H1 (cell line): ENCODE data around the gene HSPA12A. TPM values are rescaled to one million over a fixed set of nuclear protein-coding genes. Genes with fewer than 3 reads are reported as not detected.

ENCODE experiments used
- CTCF ChIA-PET: fragments of 300-600 bp; sonication (Branson Sonifier 250); formaldehyde crosslinking; loops from one replicate; lab custom pipeline; 2021; ENCODE audit not compliant: partially characterized antibody; lab: Charles Lee
- POLR2A ChIA-PET: fragments of 300-600 bp; sonication (Branson Sonifier 250); formaldehyde crosslinking; loops from one replicate; lab custom pipeline; 2021; ENCODE audit warnings: inconsistent platforms; ENCODE audit not compliant: partially characterized antibody; lab: Charles Lee
- DNase-seq, 2 experiments: peaks; one replicate each; pipeline versions ENCODE4 v3.0.0 to v3.0.0-alpha.2; 2010 to 2022; ENCODE audit warnings: low spot score in 2 of 2, low read depth in 1 of 2, mixed read lengths in 1 of 2
- FAIRE-seq: peaks from 2 replicates; lab custom pipeline; 2011; peaks lifted over from hg19 to GRCh38; lab: Jason Lieb, UNC
- H2AFZ ChIP-seq: 2 replicates; pipeline ENCODE4 v1.8.1; 2012; ENCODE audit warnings: low read length, inconsistent platforms
- H2AK5ac ChIP-seq: 2 replicates; pipeline ENCODE4 v1.6.1; 2013; ENCODE audit warnings: low read depth, low read length
- H2BK120ac ChIP-seq: replicated peaks from 2 replicates; pipeline ENCODE3; 2013; ENCODE audit warnings: low read depth, low read length, inconsistent platforms
- H2BK12ac ChIP-seq: 2 replicates; pipeline ENCODE4 v1.6.1; 2013; ENCODE audit warnings: low read depth, low read length
- H2BK15ac ChIP-seq: 2 replicates; pipeline ENCODE4 v1.6.1; 2013; ENCODE audit warnings: low read length
- H2BK20ac ChIP-seq: 2 replicates; pipeline ENCODE4 v1.6.1; 2013; ENCODE audit warnings: low read length
- H2BK5ac ChIP-seq: 2 replicates; pipeline ENCODE4 v1.6.1; 2013; ENCODE audit warnings: low read depth, low read length
- H3K14ac ChIP-seq: 2 replicates; pipeline ENCODE4 v1.6.1; 2013; ENCODE audit warnings: inconsistent platforms; ENCODE audit not compliant: insufficient read length
- H3K18ac ChIP-seq: 2 replicates; pipeline ENCODE4 v1.6.1; 2013; ENCODE audit warnings: low read length; ENCODE audit errors: extremely low read depth
- H3K23ac ChIP-seq: 2 replicates; pipeline ENCODE4 v1.6.1; 2013; ENCODE audit warnings: inconsistent platforms; ENCODE audit not compliant: insufficient read length
- H3K23me2 ChIP-seq: 2 replicates; pipeline ENCODE4 v1.6.1; 2013; ENCODE audit warnings: low read depth, low read length
- H3K27ac ChIP-seq: 2 replicates; pipeline ENCODE4 v1.6.1; 2011; ENCODE audit warnings: low read depth, low read length, inconsistent platforms
- H3K27me3 ChIP-seq, 4 experiments: replicated peaks in 1 of 4; 1 replicate in 1 of 4; 2 replicates in 3 of 4; pipeline versions ENCODE4 v1.6.1 to v1.8.1; 2011 to 2013; ENCODE audit warnings: low read length in 3 of 4, mild to moderate bottlenecking in 3 of 4, inconsistent platforms in 2 of 4, mixed read lengths in 2 of 4, moderate library complexity in 1 of 4; ENCODE audit not compliant: control insufficient read depth in 3 of 4, insufficient read depth in 3 of 4; ENCODE audit errors: extremely low read depth in 1 of 4
- H3K36me3 ChIP-seq, 4 experiments: 2 replicates each; pipeline versions ENCODE4 v1.6.1 to v1.8.1; 2011 to 2013; ENCODE audit warnings: mild to moderate bottlenecking in 4 of 4, low read length in 3 of 4, moderate library complexity in 2 of 4, control low read depth in 1 of 4, inconsistent platforms in 1 of 4; ENCODE audit not compliant: insufficient read depth in 4 of 4, control insufficient read depth in 2 of 4
- H3K4ac ChIP-seq: replicated peaks from 2 replicates; pipeline ENCODE3; 2013; ENCODE audit warnings: low read length, low read depth, mixed read lengths, inconsistent platforms; ENCODE audit not compliant: insufficient read length
- H3K4me1 ChIP-seq, 4 experiments: replicated peaks in 1 of 4; 1 replicate in 1 of 4; 2 replicates in 3 of 4; pipeline versions ENCODE4 v1.6.1 to v1.8.1; 2011 to 2013; ENCODE audit warnings: low read length in 3 of 4, inconsistent platforms in 2 of 4, mixed read lengths in 1 of 4; ENCODE audit not compliant: insufficient read depth in 4 of 4, control insufficient read depth in 3 of 4
- H3K4me2 ChIP-seq, 2 experiments: 2 replicates each; pipeline versions ENCODE4 v1.6.1 to v1.8.1; 2011 to 2013; ENCODE audit warnings: low read depth in 2 of 2, low read length in 2 of 2, control low read depth in 1 of 2, inconsistent platforms in 1 of 2, mild to moderate bottlenecking in 1 of 2; ENCODE audit not compliant: insufficient read depth in 1 of 2
- H3K4me3 ChIP-seq, 4 experiments: fragments of 200-600, 300-600 bp in 1 of 4; sonication (generic), shearing (Covaris generic), sonication (Bioruptor Twin) in 1 of 4; 2 replicates each; pipeline versions ENCODE4 v1.5.1 to v1.8.1; 2011 to 2016; ENCODE audit warnings: low read length in 4 of 4, low read depth in 3 of 4, control low read depth in 2 of 4, inconsistent platforms in 2 of 4, mild to moderate bottlenecking in 2 of 4, mixed read lengths in 1 of 4, moderate library complexity in 1 of 4; ENCODE audit not compliant: insufficient read depth in 2 of 4; ENCODE audit errors: extremely low read depth in 1 of 4
- H3K56ac ChIP-seq: replicated peaks from 2 replicates; pipeline ENCODE3; 2013; ENCODE audit warnings: low read depth, mild to moderate bottlenecking, mixed read lengths, low read length, inconsistent platforms; ENCODE audit not compliant: insufficient read length
- H3K79me1 ChIP-seq: 2 replicates; pipeline ENCODE4 v1.6.1; 2013; ENCODE audit warnings: low read depth, low read length, control low read depth
- H3K79me2 ChIP-seq, 2 experiments: 2 replicates each; pipeline versions ENCODE4 v1.6.1 to v1.8.1; 2012 to 2013; ENCODE audit warnings: low read length in 2 of 2, mild to moderate bottlenecking in 2 of 2, inconsistent platforms in 1 of 2; ENCODE audit not compliant: insufficient read depth in 2 of 2, control insufficient read depth in 1 of 2
- H3K9ac ChIP-seq, 4 experiments: replicated peaks in 1 of 4; 1 replicate in 1 of 4; 2 replicates in 3 of 4; pipeline versions ENCODE4 v1.6.1 to v1.8.1; 2011 to 2013; ENCODE audit warnings: low read depth in 3 of 4, low read length in 3 of 4, control low read depth in 2 of 4, mild to moderate bottlenecking in 2 of 4, moderate library complexity in 2 of 4, inconsistent platforms in 1 of 4; ENCODE audit errors: extremely low read depth in 1 of 4
- H3K9me3 ChIP-seq, 2 experiments: 2 replicates each; pipeline versions ENCODE4 v1.6.1 to v1.8.1; 2012 to 2013; ENCODE audit warnings: mild to moderate bottlenecking in 2 of 2, moderate library complexity in 2 of 2, control low read depth in 1 of 2, inconsistent platforms in 1 of 2, low read depth in 1 of 2, low read length in 1 of 2, mixed read lengths in 1 of 2; ENCODE audit not compliant: insufficient read depth in 2 of 2
- H4K20me1 ChIP-seq, 2 experiments: replicated peaks in 1 of 2; 2 replicates each; pipeline versions ENCODE3 to v1.8.1; 2011 to 2013; ENCODE audit warnings: inconsistent platforms in 2 of 2, low read length in 2 of 2, mild to moderate bottlenecking in 1 of 2; ENCODE audit not compliant: insufficient read depth in 2 of 2, control insufficient read depth in 1 of 2
- H4K5ac ChIP-seq: 2 replicates; pipeline ENCODE4 v1.6.1; 2013; ENCODE audit warnings: low read length, low read depth, mixed read lengths, inconsistent platforms; ENCODE audit not compliant: insufficient read length
- H4K8ac ChIP-seq: 2 replicates; pipeline ENCODE4 v1.8.0; 2013; ENCODE audit warnings: mild to moderate bottlenecking, moderate library complexity, low read length, inconsistent platforms; ENCODE audit not compliant: insufficient read depth; ENCODE audit errors: extremely low read depth
- H4K91ac ChIP-seq: replicated peaks from 2 replicates; pipeline ENCODE3; 2013; ENCODE audit warnings: low read length, mixed read lengths, inconsistent platforms; ENCODE audit not compliant: insufficient read length
- WGBS, 2 experiments: shearing (Covaris generic) in 1 of 2; methylation state at CpG; one replicate each; pipeline versions ENCODE4 v1.1.6 to v1.1.7; 2013 to 2015; ENCODE audit warnings: low lambda C conversion rate in 2 of 2, mixed read lengths in 2 of 2, inconsistent platforms in 1 of 2, low coverage in 1 of 2, missing lambda C conversion rate in 1 of 2; ENCODE audit not compliant: insufficient replicate concordance in 2 of 2, insufficient coverage in 1 of 2, insufficient read length in 1 of 2; ENCODE audit errors: extremely low coverage in 1 of 2, missing lambda C conversion rate in 1 of 2; 5-methylcytosine and 5-hydroxymethylcytosine counted together
- polyA plus RNA-seq, 7 experiments: library from polyadenylated mRNA; depleted of rRNA in 3 of 7; stranded (reverse) in 5 of 7; unstranded in 2 of 7; fragments of >200 nt in 5 of 7; fragments of 200-250 nt in 2 of 7; gene quantifications; 1 replicate in 5 of 7; 2 replicates in 1 of 7; 4 replicates in 1 of 7; pipeline versions ENCODE4 v1.2.1 to v1.2.3, GENCODE V29; 2011 to 2013; ENCODE audit warnings: missing spikeins in 2 of 7, mixed read lengths in 2 of 7
- total RNA-seq: library from RNA; stranded (reverse); fragmentation: NEBNext Ultra II Directional; extraction: Animal tissue kit (Norgen Biotek cat#: 25700); gene quantifications from 2 replicates; pipeline ENCODE4 v1.2.1, GENCODE V29; 2021

The HSPA12A gene
- total and polyA plus RNA-seq, 2 of the 8 experiments (the other 6 are each of a cell fraction or from before 2014, with no cell fraction given): 3.1 to 6.9 TPM

DNA sequence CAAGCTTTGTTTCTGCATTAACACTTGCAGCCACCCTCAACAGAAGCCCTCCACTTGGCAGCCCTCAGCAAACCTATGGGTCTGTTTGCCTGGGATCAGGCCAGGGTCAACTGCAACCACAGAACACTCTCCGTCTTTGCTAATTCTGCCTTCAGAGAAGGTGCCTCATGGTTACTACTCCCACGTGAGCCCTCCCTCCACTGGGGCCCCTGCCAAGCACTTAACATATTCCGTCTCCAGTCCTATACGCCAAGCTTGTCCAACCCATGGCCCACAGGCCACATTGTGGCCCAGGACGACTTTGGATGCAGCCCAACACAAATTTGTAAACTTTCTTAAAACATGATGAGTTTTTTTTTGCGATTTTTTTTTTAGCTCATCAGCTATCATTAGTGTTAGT, 54.7 kb downstream of the HSPA12A start:
- Histone ChIP-seq H3K79me2 (no peaks in the 10 kb centered on the region), H3K4me1 (peaks cover 0 to 9% (median 4%) of the 10 kb centered on the region in 4 experiments; a peak in 3 of 7 replicates), H3K23ac (no peak overlapping the region), H4K20me1 (no peaks in the 10 kb centered on the region), H3K14ac (no peak overlapping the region), H2AFZ (no peak overlapping the region), H4K5ac (no peak overlapping the region), H3K27me3 (no peaks in the 10 kb centered on the region; a peak in 3 of 7 replicates), H3K27ac (no peak overlapping the region), H3K9ac (no peak overlapping the region), H2BK5ac (no peak overlapping the region), H3K18ac (no peak overlapping the region), H3K56ac (no peak overlapping the region), H4K91ac (no peak overlapping the region), H3K23me2 (no peaks in the 10 kb centered on the region), H3K4ac (no peak overlapping the region), H2AK5ac (no peak overlapping the region), H2BK120ac (no peak overlapping the region), H3K79me1 (no peaks in the 10 kb centered on the region), H2BK15ac (no peak overlapping the region), H2BK12ac (no peak overlapping the region), H3K36me3 (no peaks in the 10 kb centered on the region), H3K4me3 (no peak overlapping the region), H3K9me3 (no peaks in the 10 kb centered on the region), H3K4me2 (no peak overlapping the region), H2BK20ac (no peak overlapping the region), H4K8ac (no peak overlapping the region)
- ChIA-PET CTCF (interaction anchor here (0.6 to 12.9 kb wide), 22 partner anchors 11 to 574 kb away, joined by 3 to 223 read pairs (median 4); no protein-coding TSS in a partner anchor), POLR2A (interaction anchor here (0.7 to 1.1 kb wide), 3 partner anchors 12 to 101 kb away, joined by 3 read pairs; no protein-coding TSS in a partner anchor)
- FAIRE-seq (no peak), DNase-seq (no peak)
- 79% methylated on average over 6 of the region's 6 CpGs; no CpG with 5 or more reads in 1 of the 2 experiments for WGBS, 2 experiments
